Stimulated activated CD8-positive, alpha-beta memory T cell treated with anti-CD3 and anti-CD28 coated beads, Interleukin-2, amount 100 ng/mL, for 48 hours (primary cell): ENCODE measurements around the gene FCAR.
"Not testable (repeated sequence)": the region's sequence is repeated elsewhere in the genome, so short reads cannot be mapped to it uniquely, and the experiment has no call there.

Experiments
- DNase-seq, 2 donors: peaks; one replicate each; pipeline ENCODE4 v3.0.0-alpha.2; 2020; ENCODE audit warnings: low read depth in 2 of 2

Gene FCAR

DNA sequence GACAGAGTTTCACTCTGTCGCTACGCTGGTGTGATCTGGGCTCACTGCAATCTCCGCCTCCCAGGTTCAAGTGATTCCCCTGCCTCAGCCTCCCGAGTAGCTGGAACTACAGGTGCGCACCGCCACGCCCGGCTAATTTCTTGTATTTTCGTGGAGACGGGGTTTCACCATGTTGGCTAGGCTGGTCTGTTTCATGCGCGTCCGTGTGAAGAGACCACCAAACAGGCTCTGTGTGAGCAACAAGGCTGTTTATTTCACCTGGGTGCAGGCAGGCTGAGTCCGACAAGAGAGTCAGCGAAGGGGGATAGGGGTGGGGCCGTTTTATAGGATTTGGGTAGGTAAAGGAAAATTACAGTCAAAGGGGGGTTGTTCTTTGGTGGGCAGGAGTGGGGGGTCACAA lies 20.1 kb downstream of the FCAR start:
- DNase-seq, result not testable (repeated sequence)

DNA sequence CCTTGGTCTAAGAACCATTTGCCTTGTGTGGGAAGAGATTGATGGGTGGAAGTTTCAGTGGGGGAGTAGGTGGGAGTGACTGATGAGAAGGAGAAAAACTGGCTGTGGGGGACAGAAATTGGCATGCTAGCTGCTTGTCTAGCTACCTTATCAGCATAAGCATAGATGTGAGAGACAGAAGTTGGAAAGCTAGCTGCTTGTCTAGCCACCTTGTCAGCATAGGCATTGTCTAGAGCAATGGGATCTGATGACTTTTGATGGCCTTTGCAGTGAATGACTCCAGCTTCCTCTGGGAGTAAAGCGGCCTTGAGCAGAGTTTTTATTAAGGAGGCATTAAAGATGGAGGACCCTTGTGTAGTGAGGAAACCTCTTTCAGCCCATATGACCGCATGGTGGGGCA lies 22.0 kb downstream of the FCAR start:
- no peak for DNase-seq

DNA sequence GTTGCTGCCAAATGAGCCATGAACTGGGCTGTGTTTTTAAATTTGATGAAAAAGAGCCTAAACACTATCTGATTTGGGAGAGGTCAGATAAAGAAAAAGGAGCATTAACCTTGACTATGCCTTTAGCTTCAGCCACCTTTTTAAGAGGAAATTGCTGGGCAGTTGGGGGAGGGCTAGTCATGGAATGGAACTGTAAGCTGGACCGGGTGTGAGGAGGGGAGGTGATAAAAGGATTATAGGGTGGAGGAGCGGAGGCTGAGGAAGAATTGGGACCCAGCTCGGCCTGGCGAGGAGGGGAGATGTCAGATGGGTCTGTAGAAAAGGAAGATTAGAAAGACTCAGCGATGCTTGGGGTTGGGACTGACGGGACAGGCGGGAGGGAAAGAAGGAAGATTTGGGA lies 24.6 kb downstream of the FCAR start:
- not testable (repeated sequence) for DNase-seq

DNA sequence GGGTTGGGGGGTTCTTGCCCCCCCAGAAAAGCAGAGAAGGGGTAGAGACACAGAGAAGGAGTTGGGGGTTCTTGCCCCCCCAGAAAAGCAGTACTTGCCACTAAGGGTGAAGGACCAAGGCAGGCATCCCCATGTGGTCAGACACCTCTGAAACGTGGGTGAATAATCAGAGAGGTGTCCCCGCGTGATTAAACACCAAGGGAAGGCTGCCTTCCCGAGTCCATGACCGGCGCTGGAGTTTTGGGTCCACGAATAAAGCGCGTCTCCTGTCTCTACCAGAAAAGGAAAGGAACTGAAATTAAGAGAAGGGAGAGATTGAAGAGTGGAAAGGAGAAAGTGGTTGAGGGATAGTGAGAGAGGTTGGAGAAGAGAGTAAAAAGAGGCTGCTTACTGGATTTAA lies 25.6 kb downstream of the FCAR start:
- DNase-seq, result not testable (repeated sequence)

DNA sequence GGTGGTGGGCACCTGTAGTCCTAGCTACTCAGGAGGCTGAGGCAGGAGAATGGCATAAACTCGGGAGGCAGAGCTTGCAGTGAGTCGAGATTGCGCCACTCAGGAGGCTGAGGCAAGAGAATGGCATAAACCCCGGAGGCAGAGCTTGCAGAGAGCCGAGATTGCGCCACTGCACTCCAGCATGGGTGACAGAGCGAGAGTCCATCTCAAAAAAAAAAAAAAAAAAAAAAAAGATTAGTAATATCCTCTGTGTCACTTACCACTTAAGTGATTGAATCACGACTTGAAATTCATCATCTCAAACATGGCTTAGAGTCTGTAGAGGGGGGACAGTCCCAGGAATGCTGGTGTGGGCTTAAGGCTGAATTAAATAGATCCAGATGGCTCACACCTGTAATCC lies 27.1 kb downstream of the FCAR start:
- DNase-seq, result not testable (repeated sequence)

DNA sequence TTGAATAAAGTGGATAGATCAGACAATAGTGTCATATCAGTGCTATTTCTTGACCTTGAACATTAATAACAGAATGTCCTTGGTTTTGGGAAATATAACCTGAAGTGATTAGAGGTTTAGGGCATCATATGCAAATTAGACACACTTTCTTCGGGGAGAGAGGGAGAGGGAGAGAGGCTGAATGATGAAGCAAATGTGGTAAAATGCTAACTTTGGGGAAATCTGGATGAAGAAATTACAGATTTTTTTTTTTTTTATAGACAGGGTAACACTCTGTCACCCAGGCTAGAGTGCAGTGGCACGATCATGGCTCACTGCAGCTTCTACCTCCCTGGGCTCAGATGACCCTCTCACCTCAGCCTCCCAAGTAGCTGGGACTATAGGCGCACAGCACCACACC lies 28.0 kb downstream of the FCAR start:
- DNase-seq, result no peak

DNA sequence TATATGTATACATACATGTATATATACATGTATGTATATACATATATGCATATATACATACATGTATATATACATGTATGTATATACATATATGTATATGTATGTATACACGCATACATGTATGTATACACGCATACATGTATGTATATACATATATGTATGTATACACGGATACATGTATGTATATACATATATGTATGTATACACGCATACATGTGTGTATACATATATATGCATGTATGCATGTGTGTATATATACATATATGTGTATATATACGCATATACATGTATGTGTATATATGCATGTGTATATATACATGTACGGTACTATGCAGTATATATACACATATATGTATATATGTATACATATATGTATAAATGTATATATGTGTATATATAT lies 29.3 kb downstream of the FCAR start:
- DNase-seq, result no peak

DNA sequence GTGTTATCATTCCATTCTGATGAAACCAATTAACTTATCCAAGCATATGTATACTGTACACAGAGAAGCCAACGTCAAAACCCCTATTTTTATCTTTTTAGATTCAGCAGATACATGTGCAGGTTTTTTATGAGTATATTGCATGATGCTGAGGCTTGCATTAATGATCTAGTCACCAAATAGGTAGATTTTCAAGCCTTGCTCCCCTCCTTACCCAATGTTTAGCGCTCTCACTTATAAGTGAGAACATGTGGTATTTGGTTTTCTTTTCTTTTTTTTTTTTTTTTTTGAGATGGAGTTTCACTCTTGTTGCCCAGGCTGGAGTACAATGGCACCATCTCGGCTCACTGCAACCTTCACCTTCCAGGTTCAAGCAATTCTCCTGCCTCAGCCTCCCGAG lies 30.2 kb downstream of the FCAR start:
- DNase-seq, result not testable (repeated sequence)

DNA sequence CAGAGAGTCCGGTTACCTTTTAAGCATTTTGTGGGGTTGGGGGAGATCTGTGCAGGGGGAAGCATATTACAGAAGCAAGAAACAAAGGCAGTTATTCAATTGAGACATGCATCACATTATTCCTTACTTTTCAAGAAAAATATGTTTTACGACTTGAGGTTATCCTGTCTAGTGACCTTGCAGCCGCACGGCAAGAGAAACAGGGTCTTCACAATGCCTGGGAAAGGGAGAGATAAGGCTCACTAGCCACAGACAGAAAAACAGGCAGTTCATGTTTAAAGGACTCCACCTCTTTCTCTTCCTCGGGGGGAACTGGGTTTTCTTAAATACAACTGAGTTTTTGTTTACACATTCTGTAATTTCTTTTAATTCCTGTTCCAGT lies 31.4 kb downstream of the FCAR start:
- no peak for DNase-seq

DNA sequence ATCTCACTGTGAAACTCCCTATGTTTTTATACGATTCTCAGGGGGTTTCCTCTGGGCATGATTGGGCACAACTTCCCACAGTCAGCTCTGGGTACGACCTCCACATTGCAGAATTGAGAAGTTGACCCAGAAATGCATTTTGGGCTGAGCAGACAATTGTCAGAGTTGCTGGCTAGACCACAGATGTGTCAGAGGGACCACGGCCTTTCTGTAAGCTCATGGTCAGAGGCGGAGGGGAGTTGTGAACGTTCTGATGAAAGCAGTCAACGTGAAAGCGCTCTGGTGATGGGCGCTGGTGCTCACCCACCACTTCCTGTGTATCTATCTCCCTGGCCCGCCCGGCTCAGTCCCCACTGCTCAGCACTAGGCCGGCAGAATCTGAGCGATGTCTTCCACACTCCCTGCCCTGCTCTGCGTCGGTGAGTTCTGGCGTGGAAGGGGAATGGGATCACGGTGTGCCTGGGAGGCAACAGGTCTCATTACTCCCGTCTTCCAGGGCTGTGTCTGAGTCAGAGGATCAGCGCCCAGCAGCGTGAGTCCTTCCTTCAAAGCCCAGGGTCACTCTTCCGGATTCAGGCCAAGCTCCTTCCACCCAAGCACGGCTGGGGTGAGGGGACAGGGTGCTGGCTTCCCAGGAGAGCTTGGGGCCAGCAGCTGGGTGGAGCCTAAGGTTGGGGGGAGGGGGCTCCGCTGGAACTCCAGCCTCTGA lies 31.9 kb downstream of the FCAR start, which contains the start of gene NCR1:
Gene NCR1 (plus strand): TSS at position 346 of the 709 bp plus-strand sequence. CDS start 40 bp downstream, at position 386.
- DNase-seq, result peak; percentile 4 to 5

DNA sequence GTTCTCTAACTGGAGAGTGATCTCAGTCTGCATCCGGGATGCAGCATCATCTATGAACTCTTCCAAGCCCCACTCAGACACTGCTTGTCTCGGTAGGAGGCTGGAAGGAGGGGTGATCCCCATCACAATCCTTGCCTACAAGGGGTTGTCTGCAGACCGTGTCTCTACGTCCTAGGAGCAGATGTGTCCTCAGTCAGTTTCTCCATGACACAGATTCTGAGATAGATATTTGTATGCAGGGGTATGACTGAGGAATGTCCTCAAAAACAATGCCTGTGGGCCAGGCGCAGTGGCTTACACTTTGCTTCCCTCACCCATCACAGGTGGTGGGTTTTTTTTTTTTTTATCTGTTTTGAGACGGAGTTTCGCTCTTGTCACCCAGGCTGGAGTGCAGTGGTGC lies 32.8 kb downstream of the FCAR start:
- DNase-seq, result no peak

DNA sequence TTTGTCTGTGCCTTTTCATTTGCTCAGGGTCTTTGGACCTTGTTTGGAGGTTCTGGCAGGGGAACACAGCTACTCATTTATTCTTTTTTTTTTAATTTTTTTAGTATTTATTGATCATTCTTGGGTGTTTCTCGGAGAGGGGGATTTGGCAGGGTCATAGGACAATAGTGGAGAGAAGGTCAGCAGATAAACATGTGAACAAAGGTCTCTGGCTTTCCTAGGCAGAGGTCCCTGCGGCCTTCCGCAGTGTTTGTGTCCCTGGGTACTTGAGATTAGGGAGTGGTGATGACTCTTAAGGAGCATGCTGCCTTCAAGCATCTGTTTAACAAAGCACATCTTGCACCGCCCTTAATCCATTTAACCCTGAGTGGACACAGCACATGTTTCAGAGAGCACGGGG lies 33.9 kb downstream of the FCAR start:
- DNase-seq, result not testable (repeated sequence)

DNA sequence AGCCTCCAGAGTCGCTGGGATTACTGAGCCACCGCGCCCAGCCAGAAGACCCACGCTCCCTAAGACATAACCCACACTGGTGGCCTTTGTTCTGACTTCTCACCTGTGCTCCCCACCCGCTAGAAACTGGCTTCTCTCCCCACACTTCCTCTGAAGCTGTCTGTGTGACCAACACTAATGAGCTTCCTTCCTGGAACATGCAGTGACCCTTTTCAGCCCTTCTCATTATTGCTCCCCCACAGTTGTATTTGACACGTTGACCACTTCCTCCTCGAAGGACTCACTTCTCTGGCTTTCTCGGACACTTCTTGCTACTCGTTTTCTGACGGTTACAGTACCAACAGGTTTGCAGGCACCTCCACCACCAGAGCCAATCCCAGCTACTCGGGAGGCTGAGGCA lies 42.8 kb downstream of the FCAR start:
- no peak for DNase-seq

DNA sequence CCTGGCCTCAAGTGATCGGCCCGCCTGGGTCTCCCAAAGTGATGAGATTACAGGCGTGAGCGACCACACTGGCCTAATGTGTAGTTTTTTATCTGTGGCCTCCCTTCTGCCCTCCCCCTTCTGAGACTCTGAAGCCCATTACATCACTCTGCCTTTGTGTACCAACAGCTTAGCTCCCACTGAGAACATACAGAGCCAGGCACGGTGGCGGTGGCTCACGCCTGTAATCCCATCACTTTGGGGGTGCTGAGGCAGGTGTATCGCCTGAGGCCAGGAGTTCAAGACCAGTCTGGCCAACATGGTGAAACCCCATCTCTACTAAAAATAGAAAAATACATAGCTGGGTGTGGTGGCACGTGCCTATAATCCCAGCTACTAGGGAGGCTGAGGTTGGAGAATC lies 44.5 kb downstream of the FCAR start:
- no peak for DNase-seq

DNA sequence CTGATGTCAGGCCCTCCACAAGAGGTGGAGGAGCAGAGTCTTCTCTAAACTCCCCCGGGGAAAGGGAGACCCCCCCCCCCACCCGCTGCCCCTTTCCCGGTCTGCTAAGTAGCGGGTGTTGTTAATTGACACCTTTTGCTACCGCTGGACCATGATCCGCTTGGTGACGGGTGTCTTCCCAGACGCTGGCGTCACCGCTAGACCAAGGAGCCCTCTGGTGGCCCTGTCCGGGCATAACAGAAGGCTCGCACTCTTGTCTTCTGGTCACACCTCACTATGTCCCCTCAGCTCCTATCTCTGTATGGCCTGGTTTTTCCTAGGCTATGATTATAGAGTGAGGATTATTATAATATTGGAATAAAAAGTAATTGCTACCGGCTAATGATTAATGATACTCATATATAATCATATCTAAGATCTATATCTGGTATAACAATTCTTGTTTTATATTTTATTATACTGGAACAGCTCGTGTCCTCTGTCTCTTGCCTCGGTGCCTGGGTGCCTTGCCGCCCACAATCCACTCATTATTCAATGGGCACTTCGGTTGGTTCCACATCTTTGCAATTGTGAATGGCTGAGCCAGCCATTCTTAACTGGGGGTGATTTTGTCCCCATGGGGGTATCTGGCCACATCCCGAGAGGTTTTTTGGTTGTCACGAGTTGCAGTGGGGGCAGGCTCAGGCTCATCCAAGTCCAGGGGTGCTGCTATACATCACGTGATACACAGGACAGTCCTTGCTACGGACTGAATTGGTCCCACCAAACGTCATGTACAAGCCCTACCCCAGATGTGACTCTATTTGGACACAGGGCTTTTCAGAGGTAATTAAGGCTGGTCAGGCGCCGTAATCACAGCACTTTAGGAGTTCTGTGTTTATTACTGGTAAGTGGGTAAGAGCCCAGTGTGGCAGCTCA lies 45.9 kb downstream of the FCAR start:
- not testable (repeated sequence) for DNase-seq

DNA sequence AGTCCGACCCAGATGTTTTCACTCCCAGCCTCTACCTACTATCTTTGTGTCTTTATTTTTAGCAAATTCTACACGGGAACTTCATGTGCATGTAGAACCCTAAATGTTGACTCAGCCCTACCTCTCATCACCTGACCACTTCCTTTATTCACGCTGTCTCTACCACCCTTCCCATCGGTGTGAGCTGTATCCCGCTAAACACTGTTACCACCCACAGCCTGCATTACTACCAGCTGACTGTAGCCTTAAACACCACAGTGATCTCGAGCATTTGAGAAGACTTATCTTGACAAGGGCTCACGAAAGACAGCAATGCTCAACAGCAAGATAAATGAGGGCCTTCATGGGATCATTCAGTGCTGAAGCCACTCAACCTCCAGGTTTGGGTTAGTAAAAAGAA lies 47.0 kb downstream of the FCAR start:
- DNase-seq, result no peak

DNA sequence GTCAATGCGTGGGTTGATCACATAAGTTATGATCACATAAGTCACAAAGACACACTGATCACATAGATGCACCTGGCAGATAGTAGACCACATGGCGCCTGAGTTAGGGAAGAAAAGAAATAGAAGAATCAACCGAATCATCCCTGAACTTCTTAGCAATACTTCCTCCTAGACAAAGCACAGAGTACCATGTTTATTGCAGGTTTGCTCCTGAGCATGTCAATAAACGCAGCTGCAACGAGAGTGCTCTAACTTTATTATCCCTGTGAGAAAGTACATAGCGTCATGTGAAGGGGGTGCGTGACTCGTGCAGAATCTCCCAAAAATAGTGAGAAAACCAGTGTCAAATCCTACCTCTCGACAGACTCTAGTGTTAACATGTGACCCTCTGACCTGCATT lies 49.2 kb downstream of the FCAR start:
- no peak for DNase-seq

DNA sequence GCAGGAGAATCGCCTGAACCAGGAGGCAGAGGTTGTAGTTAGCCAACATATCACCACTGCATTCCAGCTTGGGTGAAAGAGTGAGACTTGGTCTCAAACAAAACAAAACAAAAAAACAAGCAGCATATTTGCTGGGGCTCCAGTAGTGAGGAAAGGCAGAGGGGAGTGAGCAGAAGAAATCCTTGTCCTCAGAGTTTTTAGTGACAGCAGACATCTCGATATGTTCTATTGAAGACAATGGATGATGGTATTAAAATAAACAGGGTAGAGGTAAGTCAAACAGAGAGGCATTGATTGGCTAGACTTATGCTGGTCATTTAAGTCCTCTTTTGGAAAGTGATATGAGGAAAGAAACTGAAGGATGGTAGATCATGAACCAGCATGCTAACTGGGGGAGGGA lies 54.3 kb downstream of the FCAR start:
- no peak for DNase-seq

DNA sequence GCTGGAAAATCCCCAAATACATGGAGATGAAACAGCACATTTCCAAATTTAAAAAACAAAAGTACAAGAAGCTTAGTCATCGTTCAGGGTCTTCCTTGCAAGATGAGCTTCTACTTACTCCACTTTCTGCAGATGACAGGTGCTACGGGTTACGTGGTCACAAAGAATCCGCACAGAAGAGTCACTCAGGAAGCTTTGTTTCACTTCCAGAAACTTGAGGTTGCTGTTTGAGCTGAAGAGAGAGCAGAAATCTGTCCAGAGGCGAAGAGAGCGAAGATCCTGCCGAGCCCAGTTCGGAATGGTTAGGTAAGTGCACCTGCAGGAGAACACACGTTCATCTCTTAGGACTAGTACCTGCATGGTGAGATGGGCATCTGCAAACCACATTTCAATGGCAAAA lies 63.9 kb downstream of the FCAR start:
- DNase-seq, result no peak

DNA sequence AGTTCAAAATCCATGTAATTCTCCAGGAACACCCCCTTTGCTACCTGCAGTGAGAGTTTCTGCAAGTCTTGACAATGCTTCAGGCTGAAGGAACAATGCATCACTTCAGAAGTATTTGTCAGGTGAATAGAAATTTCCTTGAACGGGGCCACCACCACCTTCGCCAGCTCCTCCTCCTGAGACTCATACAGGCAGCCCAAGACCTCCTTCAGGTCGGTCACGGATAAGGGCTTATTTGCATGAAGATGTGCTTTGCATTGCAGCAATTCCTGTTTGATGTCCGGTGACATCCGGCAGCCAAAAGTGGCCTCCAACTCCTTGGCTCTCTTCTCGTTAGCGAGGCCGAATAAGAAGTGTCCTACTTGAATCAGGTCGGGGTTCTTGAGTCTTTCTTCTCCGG lies 64.9 kb downstream of the FCAR start:
- no peak for DNase-seq

DNA sequence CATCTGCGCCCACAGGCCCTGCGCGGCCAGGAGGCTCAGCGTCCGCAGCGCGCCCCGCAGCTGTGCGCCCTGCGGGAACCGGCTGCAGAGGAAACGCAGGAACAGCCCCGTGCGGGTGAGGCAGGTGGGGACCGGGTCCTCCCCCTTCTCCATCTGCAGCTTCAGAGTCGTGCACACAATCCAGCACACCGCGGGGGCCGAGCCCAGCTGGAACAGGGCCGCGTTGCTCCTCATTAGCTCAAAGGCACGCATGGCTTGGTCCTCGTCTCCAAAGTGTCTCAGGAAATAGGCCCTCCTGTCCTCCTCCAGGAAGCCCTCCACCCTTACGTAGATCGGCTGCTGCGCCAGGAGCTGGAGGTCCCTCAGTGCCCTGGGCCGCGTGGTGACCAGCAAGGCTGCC lies 65.5 kb downstream of the FCAR start:
- not testable (repeated sequence) for DNase-seq
